ENCODE results near the gene RNASEH2B. TPM values are rescaled to one million over a fixed set of nuclear protein-coding genes. Genes with fewer than 3 reads are reported as not detected.

The RNASEH2B gene
- total and polyA plus RNA-seq, 4 donors, result 7.8 to 44.1 (median 9.3) TPM

- Histone ChIP-seq H3K9ac (ENCODE audit: low read depth in 1 of 2, low read length in 2 of 2) (no peak overlapping the region), H3K27ac (ENCODE audit: low read depth in 1 of 2, low read length in 2 of 2) (no peak overlapping the region), H3K36me3 (ENCODE audit: control insufficient read depth in 4 of 4, insufficient read depth in 3 of 4, low read depth in 1 of 4, low read length in 3 of 4) (peaks cover 0 to 9% (median 8%) of the 10 kb centered on the region in 4 donors), H3K4me3 (ENCODE audit: low read depth in 1 of 3, low read length in 3 of 3) (no peak overlapping the region), H3K27me3 (ENCODE audit: control insufficient read depth in 4 of 4, insufficient read depth in 4 of 4, low read length in 3 of 4) (no peaks in the 10 kb centered on the region), H3K4me1 (ENCODE audit: control insufficient read depth in 4 of 4, insufficient read depth in 4 of 4, low read length in 3 of 4) (no peaks in the 10 kb centered on the region), H3K9me3 (ENCODE audit: control insufficient read depth in 4 of 4, low read length in 3 of 4) (no peaks in the 10 kb centered on the region)
- WGBS, result 97% methylated on average over 6 of the region's 6 CpGs
- TF ChIP-seq ZBTB33 (IDR thresholded peaks at IDR 0.05) (no peak), GABPA (IDR thresholded peaks at IDR 0.05 in 1 of 2, conservative IDR thresholded peaks at IDR 0.05 in 1 of 2) (no peak), JUND (IDR thresholded peaks at IDR 0.05) (no peak), YY1 (IDR thresholded peaks at IDR 0.05) (no peak), CTCF (IDR thresholded peaks at IDR 0.05; ENCODE audit: low read depth, low read length, missing input control) (no peak), FOXA1 (IDR thresholded peaks at IDR 0.05) (no peak), RXRA (IDR thresholded peaks at IDR 0.05) (no peak), SP1 (IDR thresholded peaks at IDR 0.05) (no peak), RAD21 (IDR thresholded peaks at IDR 0.05) (no peak), EGR1 (IDR thresholded peaks at IDR 0.05; ENCODE audit: low read depth in 2 of 2) (no peak), REST (IDR thresholded peaks at IDR 0.05) (no peak), HNF4A (conservative IDR thresholded peaks at IDR 0.05) (no peak), FOXA2 (IDR thresholded peaks at IDR 0.05) (no peak), MAX (IDR thresholded peaks at IDR 0.05) (no peak)
- no peak for DNase-seq (ENCODE audit: low spot score)
Measured at GRCh38 chr13:50932091-50932490, 22.5 kb downstream of the RNASEH2B start.

- Histone ChIP-seq H3K4me1 (ENCODE audit: control insufficient read depth in 4 of 4, insufficient read depth in 4 of 4, low read length in 3 of 4) (no peaks in the 10 kb centered on the region), H3K9ac (ENCODE audit: low read depth in 1 of 2, low read length in 2 of 2) (no peak overlapping the region), H3K4me3 (ENCODE audit: low read depth in 1 of 3, low read length in 3 of 3) (no peak overlapping the region), H3K27ac (ENCODE audit: low read depth in 1 of 2, low read length in 2 of 2) (no peak overlapping the region), H3K36me3 (ENCODE audit: control insufficient read depth in 4 of 4, insufficient read depth in 3 of 4, low read depth in 1 of 4, low read length in 3 of 4) (peaks cover 0 to 12% (median 9%) of the 10 kb centered on the region in 4 donors), H3K9me3 (ENCODE audit: control insufficient read depth in 4 of 4, low read length in 3 of 4) (peaks cover 0 to 4% (median 0%) of the 10 kb centered on the region in 4 donors), H3K27me3 (ENCODE audit: control insufficient read depth in 4 of 4, insufficient read depth in 4 of 4, low read length in 3 of 4) (no peaks in the 10 kb centered on the region)
- TF ChIP-seq FOXA2 (IDR thresholded peaks at IDR 0.05) (no peak), TAF1 (conservative IDR thresholded peaks at IDR 0.05) (no peak), NR2F2 (IDR thresholded peaks at IDR 0.05) (no peak)
- WGBS, result 94% methylated on average over 5 of the region's 5 CpGs
- no peak for DNase-seq (ENCODE audit: low spot score)
Measured at GRCh38 chr13:50934735-50935435, 25.3 kb downstream of the RNASEH2B start.
